Trophoblast cell (in vitro differentiated cells and primary cell): ENCODE measurements around the gene DEUP1. TPM values are rescaled to one million over a fixed set of nuclear protein-coding genes. Genes with fewer than 3 reads are reported as not detected.

Experiments
- DNase-seq, 2 donors: peaks; one replicate each; pipeline ENCODE4 v3.0.0-alpha.2; 2016
- H2AFZ ChIP-seq: 2 replicates; pipeline ENCODE4 v1.6.1; 2013; ENCODE audit warnings: low read length, moderate library complexity, mild to moderate bottlenecking; ENCODE audit not compliant: insufficient read depth, poor library complexity
- H2AK5ac ChIP-seq: 2 replicates; pipeline ENCODE4 v1.6.1; 2013; ENCODE audit warnings: mild to moderate bottlenecking, low read length
- H2BK120ac ChIP-seq: 2 replicates; pipeline ENCODE4 v1.6.1; 2013; ENCODE audit warnings: low read length, mild to moderate bottlenecking, moderate library complexity; ENCODE audit not compliant: insufficient read depth, poor library complexity
- H2BK12ac ChIP-seq: 2 replicates; pipeline ENCODE4 v1.6.1; 2013; ENCODE audit warnings: mild to moderate bottlenecking, low read length, moderate library complexity
- H2BK5ac ChIP-seq: 2 replicates; pipeline ENCODE4 v1.6.1; 2013; ENCODE audit warnings: low read length, low read depth, moderate library complexity, mild to moderate bottlenecking; ENCODE audit not compliant: poor library complexity
- H3K14ac ChIP-seq: 2 replicates; pipeline ENCODE4 v1.6.1; 2013; ENCODE audit warnings: mild to moderate bottlenecking, low read length
- H3K18ac ChIP-seq: 2 replicates; pipeline ENCODE4 v1.6.1; 2013; ENCODE audit warnings: mild to moderate bottlenecking, low read length
- H3K23ac ChIP-seq: 2 replicates; pipeline ENCODE4 v1.6.1; 2013; ENCODE audit warnings: low read length
- H3K27ac ChIP-seq: 2 replicates; pipeline ENCODE4 v1.5.1; 2013; ENCODE audit warnings: low read depth, mild to moderate bottlenecking, inconsistent platforms, low read length, moderate library complexity
- H3K27me3 ChIP-seq: 2 replicates; pipeline ENCODE4 v1.6.1; 2013; ENCODE audit warnings: inconsistent platforms, mild to moderate bottlenecking, low read length, moderate library complexity; ENCODE audit not compliant: insufficient read depth
- H3K36me3 ChIP-seq, 2 experiments: 1 replicate in 1 of 2; 2 replicates in 1 of 2; pipeline ENCODE4 v1.6.1; 2013; ENCODE audit warnings: low read length in 2 of 2, mild to moderate bottlenecking in 2 of 2, moderate library complexity in 1 of 2; ENCODE audit not compliant: insufficient read depth in 2 of 2, control insufficient read depth in 1 of 2
- H3K4ac ChIP-seq: 2 replicates; pipeline ENCODE4 v1.6.1; 2013; ENCODE audit warnings: low read depth, mild to moderate bottlenecking, low read length, moderate library complexity
- H3K4me1 ChIP-seq, 2 experiments: 1 replicate in 1 of 2; 2 replicates in 1 of 2; pipeline ENCODE4 v1.6.1; 2013; ENCODE audit warnings: low read length in 2 of 2, mild to moderate bottlenecking in 2 of 2, moderate library complexity in 1 of 2; ENCODE audit not compliant: insufficient read depth in 2 of 2, control insufficient read depth in 1 of 2
- H3K4me2 ChIP-seq: 2 replicates; pipeline ENCODE4 v1.6.1; 2013; ENCODE audit warnings: inconsistent platforms, mild to moderate bottlenecking, low read length, moderate library complexity
- H3K4me3 ChIP-seq: 2 replicates; pipeline ENCODE4 v1.5.1; 2013; ENCODE audit warnings: mild to moderate bottlenecking, low read depth, low read length, inconsistent platforms
- H3K79me1 ChIP-seq: one replicate; pipeline ENCODE4 v1.6.1; 2013; ENCODE audit warnings: low read length
- H3K79me2 ChIP-seq: 2 replicates; pipeline ENCODE4 v1.6.1; 2013; ENCODE audit warnings: low read length, mild to moderate bottlenecking; ENCODE audit not compliant: control insufficient read depth, insufficient read depth, poor library complexity
- H3K9ac ChIP-seq: 2 replicates; pipeline ENCODE4 v1.6.1; 2013; ENCODE audit warnings: mild to moderate bottlenecking, low read length
- H3K9me3 ChIP-seq: 2 replicates; pipeline ENCODE4 v1.6.1; 2013; ENCODE audit warnings: low read depth, mild to moderate bottlenecking, control low read depth, inconsistent platforms, low read length; ENCODE audit not compliant: insufficient read depth
- H4K12ac ChIP-seq: 2 replicates; pipeline ENCODE4 v1.6.1; 2013; ENCODE audit warnings: low read depth, mild to moderate bottlenecking, low read length, moderate library complexity
- H4K8ac ChIP-seq: 2 replicates; pipeline ENCODE4 v1.6.1; 2013; ENCODE audit warnings: low read depth, mild to moderate bottlenecking, low read length, moderate library complexity
- H4K91ac ChIP-seq: one replicate; pipeline ENCODE4 v1.6.1; 2013; ENCODE audit warnings: low read depth, mild to moderate bottlenecking, low read length, moderate library complexity
- WGBS: extraction: QIAGEN DNeasy Blood & Tissue Kit; methylation state at CpG from one replicate; pipeline ENCODE4 v1.1.7; 2013; ENCODE audit warnings: missing lambda C conversion rate; ENCODE audit not compliant: insufficient read length, insufficient coverage; ENCODE audit errors: extremely low coverage; 5-methylcytosine and 5-hydroxymethylcytosine counted together
- polyA plus RNA-seq: library from polyadenylated mRNA; stranded (reverse); fragments of 200-250 nt; gene quantifications from 2 replicates; pipeline ENCODE4 v1.2.3, GENCODE V29; 2013

DEUP1 gene
- 0.10 and 0.14 TPM in 2 replicates for polyA plus RNA-seq

GRCh38 chr11:93330446-93330984, at the start of gene DEUP1:
TSS of gene DEUP1 (plus strand) at chr11:93330742. CDS start at chr11:93332260, 1,518 bp downstream.
- H3K9ac ChIP-seq: no peak within 1 kb of the TSS
- H3K27me3 ChIP-seq: peaks cover 9% of the 10 kb centered on the region
- peaks cover 5% of the 10 kb centered on the region for H3K79me1 ChIP-seq
- no CpG with 5 or more reads among the region's 73 CpGs for WGBS
- peaks cover 2% of the 10 kb centered on the region for H3K9me3 ChIP-seq
- peak within 1 kb of the TSS; percentile 51 for H3K18ac ChIP-seq
- peak within 1 kb of the TSS; percentile 59 for H3K4ac ChIP-seq
- peaks cover 2 to 8% of the 10 kb centered on the region in 2 experiments for H3K4me1 ChIP-seq
- H2AK5ac ChIP-seq: no peak within 1 kb of the TSS
- peak within 1 kb of the TSS; percentile 53 for H2BK5ac ChIP-seq
- peak within 1 kb of the TSS; percentile 51 for H4K91ac ChIP-seq
- peak within 1 kb of the TSS; percentile 78 for H3K4me2 ChIP-seq
- no peak within 1 kb of the TSS for H3K23ac ChIP-seq
- peaks cover 2% of the 10 kb centered on the region for H3K79me2 ChIP-seq
- peak within 1 kb of the TSS; percentile 81 for H2AFZ ChIP-seq
- peak; percentile 5 to 21 for DNase-seq
- H3K27ac ChIP-seq: no peak within 1 kb of the TSS
- H3K36me3 ChIP-seq: no peaks in the 10 kb centered on the region
- H2BK12ac ChIP-seq: peak within 1 kb of the TSS; percentile 54
- H4K12ac ChIP-seq: peak within 1 kb of the TSS; percentile 88
- peak within 1 kb of the TSS; percentile 70 for H3K4me3 ChIP-seq
- peak within 1 kb of the TSS; percentile 53 for H3K14ac ChIP-seq
- H2BK120ac ChIP-seq: peak within 1 kb of the TSS; percentile 11
- peak within 1 kb of the TSS; percentile 80 for H4K8ac ChIP-seq

DNA sequence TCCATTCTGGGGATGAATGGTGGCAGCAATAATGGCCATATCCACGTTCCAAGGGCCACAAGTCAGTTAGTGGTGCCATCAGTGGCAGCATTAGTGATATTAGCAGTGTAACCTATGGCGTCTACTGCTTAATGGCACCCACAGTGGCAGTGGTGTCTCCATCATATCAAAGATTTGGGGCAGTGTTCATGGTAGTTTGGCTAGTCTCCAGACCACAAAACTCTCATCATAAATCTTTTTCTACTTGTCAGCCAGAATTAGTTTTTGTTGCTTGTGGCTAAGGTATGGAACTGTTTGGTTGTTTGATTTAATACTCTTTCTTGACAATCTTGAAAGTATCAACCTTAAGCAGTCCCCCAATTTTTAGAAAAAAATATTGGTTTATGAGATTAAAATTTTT, 45.1 kb upstream of the DEUP1 start:
- H3K9me3 ChIP-seq: no peaks in the 10 kb centered on the region
- H3K27ac ChIP-seq: no peak overlapping the region
- H3K4me3 ChIP-seq: no peak overlapping the region
- no peaks in the 10 kb centered on the region for H3K27me3 ChIP-seq
- no peak overlapping the region for H2AFZ ChIP-seq
- no peak overlapping the region for H2BK120ac ChIP-seq
- H3K9ac ChIP-seq: no peak overlapping the region
- H3K4me2 ChIP-seq: no peak overlapping the region
- no peak overlapping the region for H3K4ac ChIP-seq
- H4K12ac ChIP-seq: no peak overlapping the region
- H3K18ac ChIP-seq: no peak overlapping the region
- no peaks in the 10 kb centered on the region for H3K36me3 ChIP-seq
- WGBS: no CpG with 5 or more reads among the region's 2 CpGs
- H3K79me1 ChIP-seq: no peaks in the 10 kb centered on the region
- DNase-seq: no peak
- no peak overlapping the region for H3K23ac ChIP-seq
- no peak overlapping the region for H4K91ac ChIP-seq
- no peak overlapping the region for H2AK5ac ChIP-seq
- no peak overlapping the region for H4K8ac ChIP-seq
- no peak overlapping the region for H3K14ac ChIP-seq
- no peaks in the 10 kb centered on the region for H3K4me1 ChIP-seq
- no peak overlapping the region for H2BK5ac ChIP-seq
- no peaks in the 10 kb centered on the region for H3K79me2 ChIP-seq
- H2BK12ac ChIP-seq: no peak overlapping the region

DNA sequence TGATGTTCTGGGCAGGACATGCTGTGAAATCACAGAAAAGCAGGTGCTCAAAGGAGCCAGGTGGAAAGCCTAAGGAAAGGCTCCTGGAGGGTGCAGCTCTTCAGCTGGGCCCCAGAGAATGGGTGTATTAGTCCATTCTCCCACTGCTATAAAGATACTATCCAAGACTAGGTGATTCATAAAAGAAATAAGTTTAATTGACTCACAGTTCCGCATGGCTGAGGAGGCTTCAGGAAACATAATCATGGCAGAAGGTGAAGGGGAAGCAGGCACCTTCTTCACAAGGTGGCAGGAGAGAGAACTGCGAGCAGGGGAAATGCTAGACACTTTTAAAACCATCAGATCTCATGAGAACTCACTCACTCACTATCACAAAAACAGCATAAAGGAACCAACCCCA, 43.1 kb upstream of the DEUP1 start:
- Histone ChIP-seq H2BK120ac (no peak overlapping the region), H3K36me3 (no peaks in the 10 kb centered on the region), H2AK5ac (no peak overlapping the region), H3K9me3 (no peaks in the 10 kb centered on the region), H3K79me1 (no peaks in the 10 kb centered on the region), H3K27ac (no peak overlapping the region), H3K4me1 (peaks cover 0 to 3% of the 10 kb centered on the region in 2 experiments), H3K9ac (no peak overlapping the region), H3K4me3 (no peak overlapping the region), H4K91ac (no peak overlapping the region), H4K12ac (no peak overlapping the region), H3K23ac (no peak overlapping the region), H3K4ac (no peak overlapping the region), H4K8ac (no peak overlapping the region), H3K79me2 (no peaks in the 10 kb centered on the region), H3K27me3 (no peaks in the 10 kb centered on the region), H2AFZ (no peak overlapping the region), H2BK5ac (no peak overlapping the region), H3K14ac (no peak overlapping the region), H3K18ac (no peak overlapping the region), H2BK12ac (no peak overlapping the region), H3K4me2 (no peak overlapping the region)
- no peak for DNase-seq
- WGBS: no CpG with 5 or more reads among the region's 2 CpGs

GRCh38 chr11:93288079-93288478, 42.5 kb upstream of the DEUP1 start:
- no peak overlapping the region for H3K4me3 ChIP-seq
- H2BK12ac ChIP-seq: no peak overlapping the region
- H4K91ac ChIP-seq: no peak overlapping the region
- H3K27ac ChIP-seq: no peak overlapping the region
- no peak overlapping the region for H4K12ac ChIP-seq
- no peak overlapping the region for H3K4ac ChIP-seq
- H2BK5ac ChIP-seq: no peak overlapping the region
- no peak overlapping the region for H4K8ac ChIP-seq
- no peak overlapping the region for H2AK5ac ChIP-seq
- no peaks in the 10 kb centered on the region for H3K9me3 ChIP-seq
- H3K79me2 ChIP-seq: no peaks in the 10 kb centered on the region
- no peak overlapping the region for H3K18ac ChIP-seq
- H2BK120ac ChIP-seq: no peak overlapping the region
- no CpG with 5 or more reads among the region's 3 CpGs for WGBS
- peaks cover 0 to 3% of the 10 kb centered on the region in 2 experiments for H3K4me1 ChIP-seq
- no peak overlapping the region for H2AFZ ChIP-seq
- H3K9ac ChIP-seq: no peak overlapping the region
- no peaks in the 10 kb centered on the region for H3K79me1 ChIP-seq
- no peak for DNase-seq
- H3K27me3 ChIP-seq: no peaks in the 10 kb centered on the region
- H3K23ac ChIP-seq: no peak overlapping the region
- no peak overlapping the region for H3K4me2 ChIP-seq
- H3K14ac ChIP-seq: no peak overlapping the region
- H3K36me3 ChIP-seq: no peaks in the 10 kb centered on the region
